ENCODE measurements around the gene FILIP1. TPM values are rescaled to one million over a fixed set of nuclear protein-coding genes. Genes with fewer than 3 reads are reported as not detected.

Gene FILIP1
- total RNA-seq, 4 donors from 2014 or later: 2.2 to 9.3 (median 5.1) TPM

DNA sequence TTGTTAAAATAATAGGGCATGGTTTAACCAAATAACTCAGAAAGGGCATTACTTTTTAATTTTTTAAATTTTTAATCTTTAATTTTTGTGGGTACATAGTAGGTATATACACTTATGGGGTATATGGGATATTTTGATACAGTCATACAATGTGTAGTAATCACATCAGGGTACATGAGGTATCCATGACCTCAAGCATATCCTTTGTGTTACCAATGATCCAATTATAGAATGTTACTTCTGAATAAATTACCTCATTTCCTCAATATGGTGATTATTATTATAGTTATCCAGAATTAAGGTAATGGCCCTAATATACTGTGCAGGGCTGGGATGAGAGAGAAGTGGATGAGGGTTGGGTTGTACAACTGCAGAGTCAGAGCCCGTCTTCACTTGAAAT is 163.9 kb downstream of the FILIP1 start:
- H3K27me3 ChIP-seq: no peaks in the 10 kb centered on the region
- H3K4me1 ChIP-seq: peaks cover 13 to 14% of the 10 kb centered on the region in 2 donors
- H3K9me3 ChIP-seq: no peaks in the 10 kb centered on the region
- WGBS, 2 donors: 96 to 100% methylated on average over 1 of the region's 1 CpG
- H3K36me3 ChIP-seq: no peaks in the 10 kb centered on the region
- intact Hi-C loops (cut with DNase I): no loop called here
- H3K4me3 ChIP-seq (replicated peaks in 1 of 3): no peak overlapping the region
- no peak overlapping the region for H3K27ac ChIP-seq
- TF ChIP-seq, protein P1, sequence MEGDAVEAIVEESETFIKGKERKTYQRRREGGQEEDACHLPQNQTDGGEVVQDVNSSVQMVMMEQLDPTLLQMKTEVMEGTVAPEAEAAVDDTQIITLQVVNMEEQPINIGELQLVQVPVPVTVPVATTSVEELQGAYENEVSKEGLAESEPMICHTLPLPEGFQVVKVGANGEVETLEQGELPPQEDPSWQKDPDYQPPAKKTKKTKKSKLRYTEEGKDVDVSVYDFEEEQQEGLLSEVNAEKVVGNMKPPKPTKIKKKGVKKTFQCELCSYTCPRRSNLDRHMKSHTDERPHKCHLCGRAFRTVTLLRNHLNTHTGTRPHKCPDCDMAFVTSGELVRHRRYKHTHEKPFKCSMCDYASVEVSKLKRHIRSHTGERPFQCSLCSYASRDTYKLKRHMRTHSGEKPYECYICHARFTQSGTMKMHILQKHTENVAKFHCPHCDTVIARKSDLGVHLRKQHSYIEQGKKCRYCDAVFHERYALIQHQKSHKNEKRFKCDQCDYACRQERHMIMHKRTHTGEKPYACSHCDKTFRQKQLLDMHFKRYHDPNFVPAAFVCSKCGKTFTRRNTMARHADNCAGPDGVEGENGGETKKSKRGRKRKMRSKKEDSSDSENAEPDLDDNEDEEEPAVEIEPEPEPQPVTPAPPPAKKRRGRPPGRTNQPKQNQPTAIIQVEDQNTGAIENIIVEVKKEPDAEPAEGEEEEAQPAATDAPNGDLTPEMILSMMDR (IDR thresholded peaks at IDR 0.05): no peak
- no peak for TF ChIP-seq POLR2A (IDR thresholded peaks at IDR 0.05)
- DNase-seq: no peak

DNA sequence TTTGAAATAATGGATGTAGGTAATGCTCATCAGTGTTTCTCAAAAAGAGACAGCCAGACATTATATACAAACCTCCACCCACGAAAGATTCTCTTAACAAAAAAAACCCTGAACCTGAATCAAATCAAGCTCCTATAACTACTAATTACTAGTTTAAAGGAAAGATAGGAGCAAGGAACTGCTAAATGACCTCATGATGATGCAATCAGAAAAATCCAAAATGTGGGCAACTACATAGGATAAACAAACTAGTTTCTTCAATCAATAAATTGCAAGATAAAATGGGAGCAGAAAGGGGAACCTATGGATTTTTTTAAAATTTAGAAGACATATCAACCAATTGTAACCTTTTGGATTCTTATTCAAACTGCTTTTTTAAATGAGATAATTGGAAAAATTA is 165.8 kb downstream of the FILIP1 start:
- Histone ChIP-seq H3K36me3 (no peaks in the 10 kb centered on the region), H3K4me3 (replicated peaks in 1 of 3) (no peak overlapping the region), H3K9me3 (no peaks in the 10 kb centered on the region), H3K4me1 (no peaks in the 10 kb centered on the region), H3K27ac (no peak overlapping the region), H3K27me3 (no peaks in the 10 kb centered on the region)
- DNase-seq: no peak
- WGBS, 2 donors: 84 to 87% methylated on average over 1 of the region's 1 CpG
- TF ChIP-seq POLR2A (IDR thresholded peaks at IDR 0.05): no peak
- TF ChIP-seq, protein P1 (IDR thresholded peaks at IDR 0.05): no peak
- intact Hi-C loops (cut with DNase I): no loop called here

DNA sequence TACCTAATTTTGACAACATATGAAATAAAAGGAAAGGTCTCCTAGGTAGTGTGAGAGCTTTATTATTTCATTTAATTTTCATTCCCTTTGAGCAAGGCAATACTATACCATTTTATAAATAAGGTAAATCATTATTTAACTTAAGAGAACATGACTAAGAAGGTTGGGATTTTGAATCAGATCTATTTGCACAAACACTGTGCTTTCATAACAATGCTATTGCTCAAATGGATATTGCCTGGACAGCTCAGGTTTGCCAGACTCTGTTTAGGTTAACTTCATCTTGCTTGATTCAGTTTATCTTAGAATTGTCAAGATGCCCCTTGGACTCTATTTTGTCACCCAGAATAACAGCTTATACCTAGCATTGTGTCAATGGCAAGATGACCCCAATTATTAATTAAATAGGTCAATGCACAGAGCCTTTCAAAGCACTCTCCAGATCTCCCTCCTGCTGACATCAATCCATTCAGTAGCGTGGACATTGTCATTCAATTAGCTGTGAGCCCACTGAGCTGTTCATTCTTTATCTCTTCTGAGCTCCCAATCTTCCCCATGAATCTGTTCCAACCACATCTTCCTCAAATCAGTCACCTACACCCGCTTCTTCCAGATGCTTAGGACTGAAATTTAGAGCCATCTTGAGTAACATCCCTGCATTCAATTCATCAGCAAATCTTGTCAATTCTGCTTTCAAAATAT is 166.9 kb downstream of the FILIP1 start:
- Histone ChIP-seq H3K4me1 (no peaks in the 10 kb centered on the region), H3K27ac (no peak overlapping the region), H3K4me3 (replicated peaks in 1 of 3) (no peak overlapping the region), H3K36me3 (no peaks in the 10 kb centered on the region), H3K27me3 (no peaks in the 10 kb centered on the region), H3K9me3 (no peaks in the 10 kb centered on the region)
- WGBS, 2 donors: 85 to 86% methylated on average over 2 of the region's 2 CpGs
- no peak for TF ChIP-seq POLR2A (IDR thresholded peaks at IDR 0.05)
- TF ChIP-seq, protein P1 (IDR thresholded peaks at IDR 0.05): no peak
- intact Hi-C loops (cut with DNase I): no loop called here
- DNase-seq: no peak

DNA sequence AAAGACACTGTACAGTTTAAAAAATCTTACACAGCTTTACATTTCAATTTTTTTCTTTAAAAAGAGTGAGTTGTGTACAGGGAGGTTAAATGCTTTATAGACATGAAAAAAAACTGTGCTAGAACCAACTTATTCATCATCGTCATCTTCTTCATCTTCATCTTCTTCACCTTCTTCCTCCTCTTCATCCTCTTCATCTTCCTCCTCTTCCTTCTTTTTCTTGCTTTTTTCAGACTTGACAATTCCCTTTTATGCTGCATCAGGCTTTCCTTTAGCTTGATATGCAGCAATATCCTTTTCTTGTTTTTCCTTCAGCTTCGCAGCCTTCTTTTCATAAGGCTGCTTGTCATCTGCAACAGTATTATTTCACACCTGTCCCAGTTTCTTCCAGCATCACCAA is 174.7 kb downstream of the FILIP1 start:
- DNase-seq: no peak
- H3K36me3 ChIP-seq: no peaks in the 10 kb centered on the region
- intact Hi-C loops (cut with DNase I): no loop called here
- 70 to 96% methylated on average over 2 of the region's 2 CpGs for whole genome bisulfite sequencing, 2 donors
- H3K9me3 ChIP-seq: no peaks in the 10 kb centered on the region
- TF ChIP-seq, protein P1 (IDR thresholded peaks at IDR 0.05): no peak
- no peak for TF ChIP-seq POLR2A (IDR thresholded peaks at IDR 0.05)
- H3K27me3 ChIP-seq: no peaks in the 10 kb centered on the region
- no peaks in the 10 kb centered on the region for H3K4me1 ChIP-seq
- H3K4me3 ChIP-seq (replicated peaks in 1 of 3): no peak overlapping the region
- no peak overlapping the region for H3K27ac ChIP-seq

DNA sequence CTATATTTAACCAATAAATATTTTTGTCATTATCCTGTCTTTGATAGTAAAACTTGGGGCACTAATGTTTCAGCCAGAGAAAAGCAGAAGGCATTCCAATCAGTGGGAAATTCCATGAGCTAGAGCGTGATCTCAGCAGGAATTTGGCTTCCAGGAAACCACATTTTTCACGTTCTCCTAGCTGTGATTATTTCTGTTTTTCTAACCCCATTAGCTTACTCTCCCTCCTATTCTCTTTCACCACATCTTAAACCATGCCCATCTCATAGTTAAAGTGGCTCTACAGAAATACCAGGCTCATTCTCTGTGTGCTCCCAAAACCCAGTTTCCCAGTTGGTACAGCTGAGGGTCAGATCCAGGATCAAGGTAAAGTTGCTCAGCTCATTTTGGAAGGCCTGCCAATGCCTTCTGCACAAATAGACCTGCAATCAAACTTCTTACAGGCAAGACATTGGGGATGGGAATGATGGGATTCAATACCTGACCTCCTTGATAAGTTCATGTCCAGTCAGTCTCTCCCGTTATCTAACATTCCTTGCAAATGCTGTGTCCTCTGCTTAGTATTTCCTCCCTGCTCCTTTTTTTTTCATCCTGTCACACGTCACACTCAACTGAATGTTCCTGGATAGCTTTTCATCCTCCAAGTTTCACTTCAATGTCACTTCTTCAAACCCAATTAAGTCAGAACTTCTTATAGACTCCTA is 175.9 kb downstream of the FILIP1 start:
- H3K4me1 ChIP-seq: no peaks in the 10 kb centered on the region
- H3K9me3 ChIP-seq: no peaks in the 10 kb centered on the region
- H3K27me3 ChIP-seq: no peaks in the 10 kb centered on the region
- WGBS, 2 donors: 73 to 77% methylated on average over 4 of the region's 4 CpGs
- H3K36me3 ChIP-seq: no peaks in the 10 kb centered on the region
- no peak for TF ChIP-seq POLR2A (IDR thresholded peaks at IDR 0.05)
- TF ChIP-seq, protein P1 (IDR thresholded peaks at IDR 0.05): no peak
- H3K4me3 ChIP-seq (replicated peaks in 1 of 3): no peak overlapping the region
- intact Hi-C loops (cut with DNase I): no loop called here
- DNase-seq: no peak
- no peak overlapping the region for H3K27ac ChIP-seq
